HL-60 (cell line): ENCODE measurements around the gene ACAD8.

Experiments used
- DNase-seq, 2 experiments: peaks; one replicate each; pipeline ENCODE4 v3.0.0-alpha.2; 2010 to 2020; ENCODE audit warnings: low read depth in 1 of 2, low spot score in 1 of 2
- H3K27ac ChIP-seq: fragments of 250-450 bp; sonication (Bioruptor Pico); replicated peaks from 2 replicates; pipeline ENCODE4 v1.5.1; 2020; ENCODE audit warnings: mild to moderate bottlenecking, moderate library complexity
- H3K27me3 ChIP-seq: fragments of 250-450 bp; sonication (Bioruptor Pico); 2 replicates; pipeline ENCODE4 v1.5.1; 2021; ENCODE audit warnings: mild to moderate bottlenecking, moderate library complexity; ENCODE audit not compliant: insufficient read depth, poor library complexity, severe bottlenecking
- H3K4me3 ChIP-seq: replicated peaks from 2 replicates; pipeline ENCODE4 v1.5.1; 2011; ENCODE audit warnings: mild to moderate bottlenecking, control low read depth, low read length; ENCODE audit not compliant: insufficient read depth
- GABPA ChIP-seq: IDR thresholded peaks from 2 replicates; pipeline ENCODE4 v1.6.1; 2012; ENCODE audit warnings: low read depth
- POLR2AphosphoS5 ChIP-seq: IDR thresholded peaks from 2 replicates; pipeline ENCODE4 v1.6.1; 2012; ENCODE audit warnings: low read depth
- REST ChIP-seq: IDR thresholded peaks from 2 replicates; pipeline ENCODE4 v1.6.1; 2012; ENCODE audit warnings: low read depth; ENCODE audit not compliant: insufficient replicate concordance
- SPI1 ChIP-seq: IDR thresholded peaks from 2 replicates; pipeline ENCODE4 v1.6.1; 2012; ENCODE audit warnings: low read depth, mild to moderate bottlenecking, borderline replicate concordance
- TF ChIP-seq, protein P1 (sequence below): IDR thresholded peaks from one replicate; pipeline ENCODE4 v1.5.1; 2011; ENCODE audit warnings: low read length, control low read depth, inconsistent platforms; ENCODE audit not compliant: insufficient read depth

ACAD8 gene

DNA sequence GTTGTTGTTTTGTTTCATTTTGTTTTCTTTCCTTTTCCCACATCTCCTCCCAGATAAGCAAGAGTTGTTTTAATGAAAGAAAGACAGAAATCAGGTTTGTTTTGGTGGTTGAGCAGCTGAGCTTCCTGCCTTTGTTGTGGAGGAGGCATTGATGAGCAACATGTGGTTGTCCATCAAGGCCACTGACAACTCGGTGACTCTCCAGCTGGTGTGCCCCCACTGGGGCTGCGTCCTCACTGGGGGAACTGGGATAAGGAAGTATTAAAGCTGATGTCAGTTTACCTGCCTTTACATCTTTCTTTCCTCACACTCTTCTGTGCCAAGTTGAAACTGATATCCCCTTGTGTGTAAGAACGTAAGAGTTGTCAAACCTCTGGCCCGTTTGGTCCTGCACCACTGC lies 23.0 kb upstream of the ACAD8 start:
- Histone ChIP-seq H3K27ac (no peak overlapping the region; the same call in 1 of the 2 replicates), H3K4me3 (no peak overlapping the region), H3K27me3 (no peaks in the 10 kb centered on the region)
- no peak for DNase-seq
- TF ChIP-seq, protein P1, sequence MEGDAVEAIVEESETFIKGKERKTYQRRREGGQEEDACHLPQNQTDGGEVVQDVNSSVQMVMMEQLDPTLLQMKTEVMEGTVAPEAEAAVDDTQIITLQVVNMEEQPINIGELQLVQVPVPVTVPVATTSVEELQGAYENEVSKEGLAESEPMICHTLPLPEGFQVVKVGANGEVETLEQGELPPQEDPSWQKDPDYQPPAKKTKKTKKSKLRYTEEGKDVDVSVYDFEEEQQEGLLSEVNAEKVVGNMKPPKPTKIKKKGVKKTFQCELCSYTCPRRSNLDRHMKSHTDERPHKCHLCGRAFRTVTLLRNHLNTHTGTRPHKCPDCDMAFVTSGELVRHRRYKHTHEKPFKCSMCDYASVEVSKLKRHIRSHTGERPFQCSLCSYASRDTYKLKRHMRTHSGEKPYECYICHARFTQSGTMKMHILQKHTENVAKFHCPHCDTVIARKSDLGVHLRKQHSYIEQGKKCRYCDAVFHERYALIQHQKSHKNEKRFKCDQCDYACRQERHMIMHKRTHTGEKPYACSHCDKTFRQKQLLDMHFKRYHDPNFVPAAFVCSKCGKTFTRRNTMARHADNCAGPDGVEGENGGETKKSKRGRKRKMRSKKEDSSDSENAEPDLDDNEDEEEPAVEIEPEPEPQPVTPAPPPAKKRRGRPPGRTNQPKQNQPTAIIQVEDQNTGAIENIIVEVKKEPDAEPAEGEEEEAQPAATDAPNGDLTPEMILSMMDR, result no peak
- TF ChIP-seq POLR2AphosphoS5, result no peak
- TF ChIP-seq GABPA, result no peak
- TF ChIP-seq SPI1, result no peak

- peak in 1 of 2 experiments; percentile 64 for DNase-seq
- no peak overlapping the region for H3K4me3 ChIP-seq
- peak overlapping the region; percentile 78 for H3K27ac ChIP-seq
Observed at GRCh38 chr11:134231958-134232659, 21.3 kb upstream of the ACAD8 start.

DNA sequence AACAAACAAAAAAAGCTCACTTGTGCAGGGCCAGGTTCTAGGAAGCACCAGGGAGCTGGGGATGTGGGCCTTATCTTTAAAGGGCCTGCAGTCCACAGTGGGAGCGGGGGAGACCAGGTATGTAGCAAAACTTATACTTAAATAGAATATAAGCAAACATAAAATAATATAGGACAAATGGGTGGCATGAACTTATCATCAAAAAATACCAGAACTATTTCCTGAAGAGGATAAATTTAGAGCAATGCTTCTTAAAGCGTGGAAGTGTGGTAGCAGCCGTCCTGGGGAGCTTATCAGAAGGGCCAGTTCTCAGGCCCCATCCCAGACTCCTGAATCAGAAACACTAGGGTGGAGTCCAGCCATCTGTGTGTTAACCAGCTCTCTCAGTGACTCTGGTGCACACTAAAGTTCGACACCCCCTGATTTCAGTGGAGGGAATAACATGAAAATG lies 19.6 kb upstream of the ACAD8 start:
- no peak overlapping the region for H3K27ac ChIP-seq
- TF ChIP-seq GABPA (no peak), REST (no peak), POLR2AphosphoS5 (no peak), SPI1 (no peak)
- TF ChIP-seq, protein P1, result no peak
- no peaks in the 10 kb centered on the region for H3K27me3 ChIP-seq
- no peak for DNase-seq
- no peak overlapping the region for H3K4me3 ChIP-seq

More at GRCh38 chr11:134231958-134232659, 21.3 kb upstream of the ACAD8 start:
- no peaks in the 10 kb centered on the region for H3K27me3 ChIP-seq
- TF ChIP-seq GABPA (no peak), POLR2AphosphoS5 (no peak), REST (no peak), SPI1 (no peak)
- TF ChIP-seq, protein P1, result no peak
